HepG2 (cell line): ENCODE results near the gene LTB4R2. TPM values are rescaled to one million over a fixed set of nuclear protein-coding genes. Genes with fewer than 3 reads are reported as not detected.
A peak's percentile ranks its signal among the peaks of the same experiment; 100 is the strongest.

Source experiments
- AHDC1 ChIP-seq: sonication (generic); formaldehyde crosslinking; IDR thresholded peaks from 2 replicates; pipeline ENCODE4 v1.5.1; 2020; ENCODE audit warnings: mild to moderate bottlenecking, missing genetic modification reagents, borderline replicate concordance
- DNMT3B ChIP-seq: conservative IDR thresholded peaks from 2 replicates; pipeline ENCODE4 v1.6.1; 2016; ENCODE audit warnings: missing biosample characterization, control low read depth
- DRAP1 ChIP-seq: IDR thresholded peaks from 2 replicates; pipeline ENCODE4 v1.6.1; 2016; ENCODE audit warnings: missing genetic modification reagents, missing compliant biosample characterization
- GTF2F1 ChIP-seq: fragments of 150-350 bp; IDR thresholded peaks from 2 replicates; pipeline ENCODE4 v1.6.1; 2014; ENCODE audit warnings: low read length
- KLF13 ChIP-seq: sonication (generic); formaldehyde crosslinking; IDR thresholded peaks from 2 replicates; pipeline ENCODE4 v1.4.0; 2020; ENCODE audit warnings: mild to moderate bottlenecking, missing genetic modification reagents
- MBNL3 ChIP-seq: fragments of 250-450 bp; sonication (Bioruptor Pico); conservative IDR thresholded peaks from 2 replicates; pipeline ENCODE4 v1.8.0; 2022; ENCODE audit warnings: mild to moderate bottlenecking, inconsistent platforms
- MIER2 ChIP-seq: IDR thresholded peaks from 2 replicates; pipeline ENCODE4 v1.6.1; 2016; ENCODE audit warnings: missing biosample characterization, missing genetic modification reagents
- MYNN ChIP-seq: sonication (generic); formaldehyde crosslinking; IDR thresholded peaks from 2 replicates; pipeline ENCODE4 v1.4.0; 2020; ENCODE audit warnings: mild to moderate bottlenecking, low read depth, missing genetic modification reagents
- NFIC ChIP-seq: IDR thresholded peaks from 2 replicates; pipeline ENCODE4 v1.6.1; 2012; ENCODE audit warnings: mild to moderate bottlenecking, low read length, inconsistent platforms
- SNAI1 ChIP-seq: sonication (generic); formaldehyde crosslinking; IDR thresholded peaks from 2 replicates; pipeline ENCODE4 v1.5.0; 2020; ENCODE audit warnings: mild to moderate bottlenecking, missing genetic modification reagents, borderline replicate concordance
- SYNCRIP ChIP-seq: fragments of 200-400 bp; formaldehyde crosslinking; IDR thresholded peaks from 2 replicates; pipeline ENCODE4 v1.6.1; 2018; ENCODE audit warnings: mild to moderate bottlenecking, low read depth, low read length; ENCODE audit not compliant: insufficient read depth
- TEAD2 ChIP-seq: sonication (generic); formaldehyde crosslinking; IDR thresholded peaks from 2 replicates; pipeline ENCODE4 v1.9.0; 2021; ENCODE audit warnings: missing genetic modification reagents
- THAP11 ChIP-seq: IDR thresholded peaks from 2 replicates; pipeline ENCODE4 v1.6.1; 2016; ENCODE audit warnings: missing biosample characterization, missing genetic modification reagents
- ZNF512 ChIP-seq: sonication (generic); formaldehyde crosslinking; IDR thresholded peaks from 2 replicates; pipeline ENCODE4 v1.4.0; 2020; ENCODE audit warnings: mild to moderate bottlenecking, missing genetic modification reagents
- ZNF788 ChIP-seq: sonication (generic); formaldehyde crosslinking; IDR thresholded peaks from 2 replicates; pipeline ENCODE4 v1.5.0; 2020; ENCODE audit warnings: mild to moderate bottlenecking, missing genetic modification reagents, borderline replicate concordance
- ZNF792 ChIP-seq: IDR thresholded peaks from 2 replicates; pipeline ENCODE4 v1.6.1; 2016
- ZNF841 ChIP-seq: sonication (generic); formaldehyde crosslinking; IDR thresholded peaks from 2 replicates; pipeline ENCODE4 v1.8.1; 2023; ENCODE audit warnings: missing genetic modification reagents, borderline replicate concordance
- ZNF883 ChIP-seq: sonication (generic); formaldehyde crosslinking; IDR thresholded peaks from 2 replicates; pipeline ENCODE4 v1.5.1; 2020; ENCODE audit warnings: mild to moderate bottlenecking, missing genetic modification reagents; ENCODE audit errors: not compliant biosample characterization
- polyA plus RNA-seq, 8 experiments: library from polyadenylated mRNA; depleted of rRNA in 3 of 8; stranded (reverse) in 7 of 8; unstranded in 1 of 8; fragments of >200 nt; fragmentation: Illumina TruSeq in 4 of 8; extraction: Trizol in 4 of 8; gene quantifications; 2 replicates each; pipeline versions ENCODE4 v1.2.1 to v1.2.3, GENCODE V29; 2011 to 2016; ENCODE audit warnings: low read depth in 4 of 8, missing spikeins in 1 of 8, mixed read lengths in 1 of 8; ENCODE audit not compliant: insufficient read depth in 1 of 8
- total RNA-seq, 5 experiments: library from RNA; depleted of rRNA; stranded (reverse); fragments of >200 nt; fragmentation: Illumina TruSeq; extraction: Trizol; gene quantifications; 2 replicates each; pipeline ENCODE4 v1.2.3, GENCODE V29; 2016; ENCODE audit warnings: low read depth in 1 of 5
- TF ChIP-seq, protein P1 (sequence below): sonication (generic); formaldehyde crosslinking; IDR thresholded peaks from 2 replicates; pipeline ENCODE4 v1.5.0; 2020; ENCODE audit warnings: missing genetic modification reagents
- TF ChIP-seq, protein P2 (sequence below): sonication (generic); formaldehyde crosslinking; IDR thresholded peaks from 2 replicates; pipeline ENCODE4 v1.5.0; 2020; ENCODE audit warnings: mild to moderate bottlenecking, missing genetic modification reagents, moderate library complexity

LTB4R2 gene
- total and polyA plus RNA-seq, 2 of the 13 experiments (the other 11 are each of a cell fraction or from before 2014, with no cell fraction given): 3.9 to 6.9 TPM

DNA sequence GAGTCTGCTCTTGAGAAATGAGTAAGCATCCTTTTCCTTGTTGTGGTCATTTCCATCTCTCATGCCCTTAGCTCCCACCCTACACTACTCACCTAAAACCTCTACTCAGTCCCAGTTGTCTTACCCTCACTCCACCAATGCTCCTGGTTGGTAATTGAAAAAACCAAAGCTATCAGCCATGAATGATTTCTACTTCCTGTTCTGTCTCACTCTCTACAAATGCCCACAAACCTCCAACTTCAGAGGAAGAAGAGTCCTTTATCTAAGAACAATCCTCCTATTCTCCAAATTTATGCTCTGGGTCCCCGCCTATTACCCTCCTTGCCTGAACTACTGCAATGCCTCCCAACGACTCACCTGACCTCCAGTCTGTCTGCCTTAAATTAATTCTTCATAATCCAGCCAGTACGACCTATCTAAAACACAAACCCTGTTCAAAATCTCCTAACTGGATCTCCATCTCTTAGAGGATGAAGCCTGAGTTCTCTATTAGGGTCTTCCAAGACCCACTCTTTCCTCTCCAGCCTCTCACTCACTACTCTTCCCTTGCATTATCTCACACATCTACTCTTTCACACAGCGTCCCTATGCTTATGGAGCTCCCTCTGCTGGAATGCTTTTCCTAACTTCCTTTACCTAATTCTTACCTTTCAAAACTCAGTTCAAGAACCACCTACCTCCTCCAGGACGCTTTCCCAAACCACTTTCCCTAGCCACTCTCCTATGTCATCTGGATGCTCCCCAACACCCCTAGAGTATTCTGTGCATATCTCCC, 12.6 kb upstream of the LTB4R2 start (continued):
- TF ChIP-seq GTF2F1 (no peak), ZNF883 (peak; percentile 46), AHDC1 (CRISPR knock-in tag) (no peak), ZNF841 (CRISPR knock-in tag) (no peak), NFIC (no peak), THAP11 (CRISPR knock-in tag) (peak; percentile 59; the same call in 1 of the 2 replicates), DNMT3B (no peak; the same call in 1 of the 2 replicates), MIER2 (CRISPR knock-in tag) (peak; percentile 81), ZNF788 (CRISPR knock-in tag) (no peak), DRAP1 (CRISPR knock-in tag) (peak; percentile 62), KLF13 (CRISPR knock-in tag) (no peak), TEAD2 (CRISPR knock-in tag) (no peak), ZNF512 (CRISPR knock-in tag) (peak; percentile 37; the same call in 1 of the 2 replicates), SYNCRIP (no peak), MYNN (CRISPR knock-in tag) (no peak), SNAI1 (CRISPR knock-in tag) (no peak), MBNL3 (CRISPR knock-in tag) (0 out of 2 replicates have a peak, but pooled peaks have one; percentile 47), ZNF792 (peak; percentile 77)
- TF ChIP-seq, protein P1, sequence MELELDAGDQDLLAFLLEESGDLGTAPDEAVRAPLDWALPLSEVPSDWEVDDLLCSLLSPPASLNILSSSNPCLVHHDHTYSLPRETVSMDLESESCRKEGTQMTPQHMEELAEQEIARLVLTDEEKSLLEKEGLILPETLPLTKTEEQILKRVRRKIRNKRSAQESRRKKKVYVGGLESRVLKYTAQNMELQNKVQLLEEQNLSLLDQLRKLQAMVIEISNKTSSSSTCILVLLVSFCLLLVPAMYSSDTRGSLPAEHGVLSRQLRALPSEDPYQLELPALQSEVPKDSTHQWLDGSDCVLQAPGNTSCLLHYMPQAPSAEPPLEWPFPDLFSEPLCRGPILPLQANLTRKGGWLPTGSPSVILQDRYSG (CRISPR knock-in tag): 0 out of 2 replicates have a peak, but pooled peaks have one; percentile 74
- TF ChIP-seq, protein P2, sequence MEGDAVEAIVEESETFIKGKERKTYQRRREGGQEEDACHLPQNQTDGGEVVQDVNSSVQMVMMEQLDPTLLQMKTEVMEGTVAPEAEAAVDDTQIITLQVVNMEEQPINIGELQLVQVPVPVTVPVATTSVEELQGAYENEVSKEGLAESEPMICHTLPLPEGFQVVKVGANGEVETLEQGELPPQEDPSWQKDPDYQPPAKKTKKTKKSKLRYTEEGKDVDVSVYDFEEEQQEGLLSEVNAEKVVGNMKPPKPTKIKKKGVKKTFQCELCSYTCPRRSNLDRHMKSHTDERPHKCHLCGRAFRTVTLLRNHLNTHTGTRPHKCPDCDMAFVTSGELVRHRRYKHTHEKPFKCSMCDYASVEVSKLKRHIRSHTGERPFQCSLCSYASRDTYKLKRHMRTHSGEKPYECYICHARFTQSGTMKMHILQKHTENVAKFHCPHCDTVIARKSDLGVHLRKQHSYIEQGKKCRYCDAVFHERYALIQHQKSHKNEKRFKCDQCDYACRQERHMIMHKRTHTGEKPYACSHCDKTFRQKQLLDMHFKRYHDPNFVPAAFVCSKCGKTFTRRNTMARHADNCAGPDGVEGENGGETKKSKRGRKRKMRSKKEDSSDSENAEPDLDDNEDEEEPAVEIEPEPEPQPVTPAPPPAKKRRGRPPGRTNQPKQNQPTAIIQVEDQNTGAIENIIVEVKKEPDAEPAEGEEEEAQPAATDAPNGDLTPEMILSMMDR (CRISPR knock-in tag): peak; percentile 89
